Subcutaneous adipose tissue (tissue), 4 donors: ENCODE data around the gene ZNF782. TPM values are rescaled to one million over a fixed set of nuclear protein-coding genes. Genes with fewer than 3 reads are reported as not detected.

ENCODE experiments used
- CTCF ChIP-seq: fragments of 450-650 bp; IDR thresholded peaks from one replicate; pipeline ENCODE4 v1.5.1; 2016; ENCODE audit warnings: low read depth, mild to moderate bottlenecking, control low read depth, antibody characterized with exemption, moderate library complexity
- total RNA-seq, 4 donors: library from RNA; depleted of rRNA; stranded (reverse); fragments of >200 nt; gene quantifications; one replicate each; pipeline ENCODE4 v1.1.0, GENCODE V29; 2016

Gene ZNF782
- total RNA-seq: 10 to 100 TPM in 1 of 4 donors, 1 to 10 TPM in 3; 8.6 to 16.6 (median 9.6) TPM

- no peak for TF ChIP-seq CTCF
These were observed at the start of gene ZNF782 for GRCh38 chr9:96853781-96854650. ZNF782 (minus strand) TSS chr9:96854514; CDS start chr9:96851961, 2,553 bp downstream.

GRCh38 chr9:96892131-96892530, 37.8 kb upstream of the ZNF782 start:
- TF ChIP-seq CTCF: no peak

GRCh38 chr9:96888591-96888990, 34.3 kb upstream of the ZNF782 start:
- TF ChIP-seq CTCF: no peak

GRCh38 chr9:96885424-96885823, 31.1 kb upstream of the ZNF782 start:
- TF ChIP-seq CTCF: no peak

GRCh38 chr9:96884443-96884842, 30.1 kb upstream of the ZNF782 start:
- no peak for TF ChIP-seq CTCF

GRCh38 chr9:96883922-96884321, 29.6 kb upstream of the ZNF782 start:
- TF ChIP-seq CTCF: no peak

GRCh38 chr9:96877269-96877668, 23.0 kb upstream of the ZNF782 start:
- TF ChIP-seq CTCF: no peak
